Mucosa of descending colon (tissue), 3 donors: ENCODE measurements around the gene ZNF493. TPM values are rescaled to one million over a fixed set of nuclear protein-coding genes. Genes with fewer than 3 reads are reported as not detected.
A peak's percentile ranks its signal among the peaks of the same experiment; 100 is the strongest.

Source experiments
- ATAC-seq: fragments of 200-7000 bp; cut with Tn5 transposase; one replicate; pipeline ENCODE4 v1.9.1; 2020; ENCODE audit warnings: mild to moderate bottlenecking, moderate library complexity
- DNase-seq, 3 donors: peaks; one replicate each; pipeline ENCODE4 v3.0.0-alpha.2; 2020
- H3K36me3 ChIP-seq: fragments of 200-600 bp; one replicate; pipeline ENCODE4 v1.8.0; 2021; ENCODE audit warnings: low read depth, mild to moderate bottlenecking
- H3K4me1 ChIP-seq: fragments of 200-600 bp; one replicate; pipeline ENCODE4 v1.8.0; 2021; ENCODE audit warnings: low read depth, mild to moderate bottlenecking
- H3K4me3 ChIP-seq: fragments of 200-600 bp; one replicate; pipeline ENCODE4 v1.8.0; 2021; ENCODE audit warnings: mild to moderate bottlenecking
- H3K9me3 ChIP-seq: fragments of 200-600 bp; one replicate; pipeline ENCODE4 v1.8.0; 2021; ENCODE audit warnings: mild to moderate bottlenecking
- CTCF ChIP-seq: fragments of 200-600 bp; IDR thresholded peaks from one replicate; pipeline ENCODE4 v1.8.0; 2022; ENCODE audit warnings: antibody characterized with exemption, mild to moderate bottlenecking
- intact Hi-C, 2 donors: fragments of 100-400 bp; cut with DNase I in 1 of 2; cut with micrococcal nuclease in 1 of 2; formaldehyde crosslinking; loops; one replicate each; pipeline versions ENCODE4 v1.11.0 to v1.11.1; 2022; cut with DNase I, micrococcal nuclease
- total RNA-seq, 3 donors: library from RNA; stranded (reverse); fragmentation: NEBNext Ultra II Directional in 2 of 3; extraction: Animal tissue kit (Norgen Biotek cat#: 25700) in 2 of 3; gene quantifications; one replicate each; pipeline versions ENCODE4 v1.2.1 to v1.2.4, GENCODE V29; 2021 to 2023
- donor health status: DM: no; HTN: no; CAD: no; lungs with moderate emphysema.
- donor health status: DM: no; HTN: no; CAD: no.
- donor health status: DM: no; HTN: yes; CAD: no.

ZNF493 gene
- total RNA-seq, 3 donors from 2014 or later = 15.7 to 33.4 (median 31.7) TPM

- Histone ChIP-seq H3K36me3 (no peaks in the 10 kb centered on the region), H3K4me3 (no peak overlapping the region), H3K4me1 (no peaks in the 10 kb centered on the region), H3K9me3 (peaks cover 5% of the 10 kb centered on the region)
- intact Hi-C loops = no loop called here
- ATAC-seq (peak; percentile 93), DNase-seq (peak; percentile 58 to 67 (median 65))
- no peak for TF ChIP-seq CTCF
These were observed 66.6 kb downstream of the ZNF493 start for GRCh38 chr19:21463449-21464105.

DNA sequence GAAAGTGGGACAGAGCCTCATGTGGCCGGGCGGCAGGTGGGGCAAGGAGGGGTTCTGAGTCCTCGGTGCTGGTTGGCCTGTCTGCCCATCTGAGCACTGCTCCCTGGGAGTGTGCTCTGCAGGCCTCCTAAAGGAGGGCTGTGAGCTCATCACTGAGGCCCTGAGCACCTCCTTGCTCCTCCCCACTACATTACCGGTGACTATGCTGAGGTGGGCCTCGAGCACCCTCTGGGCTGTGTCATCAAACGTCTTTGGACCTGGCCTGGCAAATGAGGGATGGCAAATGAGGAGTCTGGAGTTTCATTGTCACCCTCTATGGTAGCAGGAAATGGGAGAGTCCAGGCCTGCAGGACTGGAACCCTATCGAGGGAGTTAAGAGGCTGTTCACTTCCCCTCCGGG is 69.7 kb downstream of the ZNF493 start:
- DNase-seq (no peak), ATAC-seq (no peak)
- TF ChIP-seq CTCF = no peak
- intact Hi-C loops = no loop called here
- no peaks in the 10 kb centered on the region for H3K4me1 ChIP-seq
- H3K36me3 ChIP-seq = no peaks in the 10 kb centered on the region
- H3K4me3 ChIP-seq = no peak overlapping the region
- no peaks in the 10 kb centered on the region for H3K9me3 ChIP-seq

DNA sequence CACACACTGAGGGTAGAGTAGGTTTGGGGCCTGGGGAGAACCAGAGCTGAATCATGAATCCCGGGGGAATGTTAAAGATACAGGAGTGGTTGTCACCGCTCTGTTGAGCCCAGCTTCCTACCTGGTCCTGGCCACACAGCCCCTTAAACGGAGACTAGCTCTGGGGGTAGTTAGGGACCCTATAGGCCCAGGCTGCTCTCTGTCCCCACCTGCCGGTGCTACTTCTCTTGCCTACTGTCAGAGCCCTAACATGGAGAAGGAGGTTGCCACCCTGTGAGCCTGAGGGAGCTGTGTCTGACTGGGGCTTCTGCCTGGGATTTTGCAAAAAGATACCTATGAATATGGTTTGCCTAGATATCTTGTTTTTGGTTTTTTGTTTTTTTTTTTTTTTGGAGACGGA is 71.9 kb downstream of the ZNF493 start:
- intact Hi-C loops = no loop called here
- Histone ChIP-seq H3K4me1 (no peaks in the 10 kb centered on the region), H3K36me3 (no peaks in the 10 kb centered on the region), H3K4me3 (no peak overlapping the region), H3K9me3 (no peaks in the 10 kb centered on the region)
- TF ChIP-seq CTCF = no peak
- DNase-seq (no peak), ATAC-seq (no peak)

DNA sequence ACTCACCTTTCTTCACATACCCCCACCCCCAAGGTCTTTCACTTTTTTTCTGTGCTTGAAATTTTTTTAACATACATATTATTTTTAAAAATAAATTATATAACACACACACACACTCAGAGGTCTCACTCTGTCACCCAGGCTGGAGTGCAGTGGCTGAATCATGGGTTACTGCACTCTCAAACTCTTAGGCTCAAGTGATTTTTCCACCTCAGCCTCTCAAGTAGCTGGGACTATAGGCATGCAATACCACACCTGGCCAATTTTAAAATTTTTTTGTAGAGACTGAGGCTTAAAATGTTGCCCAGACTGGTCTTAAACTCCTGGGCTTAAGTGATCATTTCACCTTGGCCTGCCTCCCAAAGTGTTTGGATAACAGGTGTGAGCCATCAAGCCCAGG is 75.6 kb downstream of the ZNF493 start:
- Histone ChIP-seq H3K36me3 (no peaks in the 10 kb centered on the region), H3K9me3 (no peaks in the 10 kb centered on the region), H3K4me1 (peaks cover 3% of the 10 kb centered on the region), H3K4me3 (no peak overlapping the region)
- intact Hi-C loops = no loop called here
- DNase-seq (no peak), ATAC-seq (no peak)
- TF ChIP-seq CTCF = no peak

GRCh38 chr19:21474671-21475181 is 77.8 kb downstream of the ZNF493 start:
- ATAC-seq = peak; percentile 96
- Histone ChIP-seq H3K4me3 (no peak overlapping the region), H3K36me3 (no peaks in the 10 kb centered on the region), H3K4me1 (peaks cover 3% of the 10 kb centered on the region), H3K9me3 (no peaks in the 10 kb centered on the region)
- TF ChIP-seq CTCF = no peak
- DNase-seq = peak; percentile 70 to 87 (median 80)
- intact Hi-C loops = no loop called here

Other genes with a start within 250 kb of the ZNF493 start
- 10 to 100 TPM in 2 of 3 donors, 1 to 10 TPM in 1; 7.5 to 13.1 (median 12.8) TPM for gene ZNF708, start 67.7 kb upstream of the ZNF493 start, total RNA-seq
- gene ZNF738, start 38.1 kb upstream of the ZNF493 start, total RNA-seq = 1 to 10 TPM; 5.5 to 6.9 (median 6.4) TPM
- gene ZNF429, start 108.5 kb downstream of the ZNF493 start, total RNA-seq = 10 to 100 TPM; 16.5 to 18.7 (median 16.6) TPM